Regular cardiac myocyte (primary cell): Measurements from ENCODE around the gene CBX1. TPM values are rescaled to one million over a fixed set of nuclear protein-coding genes. Genes with fewer than 3 reads are reported as not detected.

Experiments
- total RNA-seq: library from RNA; depleted of rRNA; stranded (reverse); fragments of >200 nt; gene quantifications from 2 replicates; pipeline ENCODE4 v1.2.3, GENCODE V29; 2014

Gene CBX1
- 47.6 and 77.3 TPM in 2 replicates for total RNA-seq

GRCh38 chr17:48101012-48101720 lies at the start of gene CBX1:
Gene CBX1, minus strand, starts transcription at chr17:48101478. Its CDS starts 24,474 bp downstream, at chr17:48077004.

DNA sequence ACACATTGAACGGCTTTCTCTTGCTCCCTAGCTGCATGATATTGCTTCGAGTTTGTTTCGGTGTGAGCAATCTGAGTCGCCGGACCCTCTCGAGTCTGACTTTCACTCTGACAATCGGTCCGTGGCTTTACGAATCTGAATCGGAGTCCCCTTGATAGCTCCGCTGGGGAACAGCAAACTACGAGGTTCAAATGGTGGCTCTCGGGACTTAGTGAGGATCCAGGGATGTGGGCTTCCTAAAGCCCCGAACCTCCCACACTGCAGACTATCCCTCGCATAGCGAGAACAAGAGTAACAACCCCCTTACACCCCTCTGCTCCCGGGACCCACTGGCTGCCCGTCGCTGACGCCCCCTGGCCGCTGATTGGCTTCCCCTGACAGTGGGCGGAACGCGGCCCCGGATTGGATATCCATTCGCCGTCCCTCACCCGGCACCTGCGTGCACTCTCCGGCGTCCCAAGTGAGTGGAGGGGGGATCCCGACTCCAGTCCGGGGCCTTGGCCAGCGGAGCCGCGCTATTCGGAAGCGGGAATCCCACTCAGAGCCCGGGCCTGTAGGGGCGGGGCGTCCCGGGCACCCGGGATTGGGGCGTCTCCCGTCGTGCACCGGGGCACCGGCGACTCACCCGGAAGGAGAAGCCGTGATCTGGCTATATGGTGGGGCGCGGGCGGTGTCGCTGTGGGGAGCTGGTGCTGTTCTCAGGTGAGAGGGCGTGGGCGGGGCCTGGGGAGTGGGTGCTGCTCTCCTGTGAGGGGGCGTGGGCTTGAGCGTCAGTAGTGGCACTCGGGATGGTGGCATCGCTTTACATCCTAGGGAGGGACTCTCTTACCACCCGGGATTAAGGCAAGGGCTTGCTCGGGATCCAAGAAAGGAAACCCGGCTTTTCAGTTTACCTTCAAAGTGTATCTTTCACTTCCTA lies 6.1 kb upstream of the CBX1 start, which contains the start of gene SNX11:
TSS of gene SNX11 (plus strand) at position 630 of the 919 bp plus-strand sequence. CDS start 4,278 bp downstream, outside the sequence.

DNA sequence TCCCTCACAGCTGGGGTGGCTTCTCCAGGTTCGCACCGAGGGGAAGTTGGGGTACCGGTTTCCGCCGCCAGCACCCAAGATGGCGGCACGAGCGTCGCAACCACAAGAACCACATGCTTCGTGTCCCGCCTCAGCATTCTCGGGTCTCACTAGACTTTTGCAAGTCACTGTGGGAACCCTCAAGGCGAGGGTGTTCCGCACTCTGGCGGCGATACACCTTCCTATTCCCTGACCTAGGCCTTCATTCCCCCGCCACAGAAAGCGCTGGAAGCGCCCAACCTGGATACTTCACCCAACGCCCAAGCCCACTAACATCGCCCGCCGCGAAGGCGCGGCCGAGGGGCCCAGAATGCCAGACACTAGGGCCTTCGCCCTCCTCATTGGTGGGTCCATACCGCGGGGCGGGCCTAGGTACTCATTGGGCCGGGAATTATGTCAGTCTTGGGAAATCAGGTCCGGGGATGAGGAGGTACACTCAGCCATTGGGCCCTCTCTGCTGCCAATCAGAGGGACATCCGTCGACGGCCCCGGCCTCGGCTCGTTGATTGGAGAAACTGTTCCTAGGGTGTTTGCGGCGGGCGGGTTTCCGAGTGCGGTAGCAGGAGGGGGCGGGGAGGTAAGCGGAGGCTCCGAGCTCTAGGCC lies 53.4 kb downstream of the CBX1 start, which contains the start of gene NFE2L1:
TSS of gene NFE2L1 (plus strand) at position 619 of the 643 bp plus-strand sequence. CDS start 2,760 bp downstream, outside the sequence.

DNA sequence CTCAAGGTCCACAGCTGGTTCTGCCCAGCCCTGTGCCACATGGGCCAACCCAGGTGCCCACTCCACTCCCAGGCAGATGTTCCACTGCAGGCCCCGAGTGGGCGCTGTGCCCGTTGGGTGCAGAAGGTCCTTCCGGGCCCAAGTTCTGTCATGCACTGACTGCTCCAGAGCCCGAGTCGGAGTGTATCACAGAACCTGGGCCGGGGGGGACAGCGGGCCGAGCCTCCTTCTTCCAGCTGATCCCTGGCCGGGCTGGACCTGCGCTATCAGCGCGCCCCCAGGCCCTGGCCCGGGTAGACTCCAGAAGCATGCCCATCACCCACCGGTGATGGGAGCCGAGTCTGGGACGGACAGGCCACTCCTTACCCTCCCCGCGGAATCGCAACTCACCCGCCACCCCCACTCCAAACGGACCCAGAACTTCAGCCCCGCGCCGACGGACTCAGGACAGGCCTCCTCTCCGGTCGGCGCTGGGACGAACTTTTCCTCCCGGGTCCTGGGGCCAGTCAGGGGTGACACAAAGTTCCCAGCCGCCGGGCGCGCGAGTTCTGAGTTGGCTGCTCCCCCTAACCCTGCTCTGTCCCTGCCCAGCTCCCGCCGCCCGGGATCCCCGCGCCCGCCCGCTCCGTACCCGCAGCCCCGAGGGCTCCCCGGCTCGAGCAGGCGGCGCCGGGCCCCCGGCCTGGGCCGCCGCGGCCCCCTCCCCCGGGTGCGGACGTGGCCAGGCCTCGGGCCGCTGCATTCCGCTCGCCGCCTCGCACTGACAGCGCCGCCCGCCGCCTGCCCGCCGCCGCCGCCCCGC lies 64.0 kb downstream of the CBX1 start, which contains the start of gene COPZ2:
TSS of gene COPZ2 (minus strand) at position 762 of the 802 bp plus-strand sequence. CDS start at position 742, 20 bp downstream.

Other genes starting within 250 kb of the CBX1 start
- 0.19 and 0.28 TPM in 2 replicates for gene SP2, start 205.2 kb downstream of the CBX1 start, total RNA-seq
- gene PNPO, start 159.9 kb downstream of the CBX1 start, total RNA-seq = 40.0 and 59.6 TPM in 2 replicates
- gene PRR15L, start 143.6 kb downstream of the CBX1 start, total RNA-seq = not detected in 2 replicates
- 63.7 and 76.5 TPM in 2 replicates for gene CDK5RAP3, start 130.4 kb downstream of the CBX1 start, total RNA-seq
- 49.9 and 63.3 TPM in 2 replicates for gene COPZ2, start 63.7 kb downstream of the CBX1 start, total RNA-seq
- gene NFE2L1, start 53.1 kb downstream of the CBX1 start, total RNA-seq = 134 and 148 TPM in 2 replicates
- gene SNX11, start 6.3 kb upstream of the CBX1 start, total RNA-seq = 11.0 and 16.5 TPM in 2 replicates